ENCODE measurements around the gene SLC39A11. TPM values are rescaled to one million over a fixed set of nuclear protein-coding genes. Genes with fewer than 3 reads are reported as not detected.

The SLC39A11 gene
- total and polyA plus RNA-seq, 2 of the 13 experiments (the other 11 are each of a cell fraction or from before 2014, with no cell fraction given) = 17.2 to 31.5 TPM

DNA sequence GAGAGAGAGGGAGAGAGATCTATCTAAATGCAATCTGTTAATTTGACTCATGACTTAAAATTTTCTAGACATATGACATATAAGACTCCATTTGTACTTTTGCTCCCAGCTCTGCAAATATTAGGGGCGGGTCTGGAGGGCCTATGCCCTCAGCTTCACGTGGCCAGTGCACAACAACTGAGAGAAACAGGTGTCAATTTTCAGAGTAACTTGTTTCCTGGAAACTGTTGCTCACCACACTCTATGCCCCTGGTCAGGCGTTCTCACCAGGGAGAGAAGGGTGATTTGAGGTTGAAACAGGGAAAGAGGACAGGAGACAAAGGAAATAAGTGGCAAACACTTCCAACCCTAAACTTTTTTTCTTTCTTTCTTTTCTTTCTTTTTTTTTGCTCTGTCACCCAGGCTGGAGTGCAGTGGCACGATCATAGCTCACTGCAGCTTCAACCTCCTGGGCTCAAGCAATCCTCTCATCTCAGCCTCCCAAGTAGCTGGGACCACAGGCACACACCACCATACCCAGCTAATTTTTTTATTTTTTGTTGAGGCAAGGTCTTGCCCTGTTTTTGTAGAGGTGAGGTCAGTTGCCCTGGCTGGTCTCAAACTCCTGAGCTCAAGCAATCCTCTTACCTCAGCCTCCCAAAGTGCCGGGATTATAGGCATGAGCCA is 270.0 kb downstream of the SLC39A11 start (continued):
- TF ChIP-seq DNMT3B (CRISPR knock-in tag; conservative IDR thresholded peaks at IDR 0.05) = no peak
- TF ChIP-seq ZNF781 (CRISPR knock-in tag; IDR thresholded peaks at IDR 0.05; ENCODE audit: borderline replicate concordance, not compliant biosample characterization) = no peak
- TF ChIP-seq ZFP36L1 (CRISPR knock-in tag; IDR thresholded peaks at IDR 0.05) = 0 out of 2 replicates have a peak, but pooled peaks have one; percentile 40
- no peak for TF ChIP-seq GABPA (IDR thresholded peaks at IDR 0.05; ENCODE audit: low read depth, low read length)
- TF ChIP-seq GABPA (CRISPR knock-in tag; IDR thresholded peaks at IDR 0.05; ENCODE audit: low read depth) = peak; percentile 35; the same call in 1 of the 2 replicates
- no peak for TF ChIP-seq SAFB2 (CRISPR knock-in tag; IDR thresholded peaks at IDR 0.05; ENCODE audit: borderline replicate concordance, low read depth)
- TF ChIP-seq GFI1 (CRISPR knock-in tag; IDR thresholded peaks at IDR 0.05; ENCODE audit: borderline replicate concordance) = peak; percentile 32; the same call in 1 of the 2 replicates
- TF ChIP-seq SAP130 (CRISPR knock-in tag; IDR thresholded peaks at IDR 0.05; ENCODE audit: low read depth) = peak; percentile 83
- TF ChIP-seq CREB1 (IDR thresholded peaks at IDR 0.05) = no peak
- peak; percentile 26; the same call in 1 of the 2 replicates for TF ChIP-seq CREB1 (CRISPR knock-in tag; IDR thresholded peaks at IDR 0.05)
- TF ChIP-seq CCDC6 (CRISPR knock-in tag; IDR thresholded peaks at IDR 0.05) = no peak
- TF ChIP-seq, protein P1, sequence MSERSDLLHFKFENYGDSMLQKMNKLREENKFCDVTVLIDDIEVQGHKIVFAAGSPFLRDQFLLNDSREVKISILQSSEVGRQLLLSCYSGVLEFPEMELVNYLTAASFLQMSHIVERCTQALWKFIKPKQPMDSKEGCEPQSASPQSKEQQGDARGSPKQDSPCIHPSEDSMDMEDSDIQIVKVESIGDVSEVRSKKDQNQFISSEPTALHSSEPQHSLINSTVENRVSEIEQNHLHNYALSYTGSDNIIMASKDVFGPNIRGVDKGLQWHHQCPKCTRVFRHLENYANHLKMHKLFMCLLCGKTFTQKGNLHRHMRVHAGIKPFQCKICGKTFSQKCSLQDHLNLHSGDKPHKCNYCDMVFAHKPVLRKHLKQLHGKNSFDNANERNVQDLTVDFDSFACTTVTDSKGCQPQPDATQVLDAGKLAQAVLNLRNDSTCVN (CRISPR knock-in tag; IDR thresholded peaks at IDR 0.05; ENCODE audit: borderline replicate concordance) = 0 out of 2 replicates have a peak, but pooled peaks have one; percentile 28
- TF ChIP-seq ZNF552 (CRISPR knock-in tag; IDR thresholded peaks at IDR 0.05; ENCODE audit: borderline replicate concordance) = no peak
- peak; percentile 88; the same call in 1 of the 2 replicates for TF ChIP-seq SIX1 (CRISPR knock-in tag; IDR thresholded peaks at IDR 0.05; ENCODE audit: borderline replicate concordance)
- no peak for TF ChIP-seq ZNF670 (CRISPR knock-in tag; IDR thresholded peaks at IDR 0.05; ENCODE audit: borderline replicate concordance)
- TF ChIP-seq SMAD3 (CRISPR knock-in tag; IDR thresholded peaks at IDR 0.05) = peak; percentile 71; the same call in 1 of the 2 replicates
- TF ChIP-seq, protein P2, sequence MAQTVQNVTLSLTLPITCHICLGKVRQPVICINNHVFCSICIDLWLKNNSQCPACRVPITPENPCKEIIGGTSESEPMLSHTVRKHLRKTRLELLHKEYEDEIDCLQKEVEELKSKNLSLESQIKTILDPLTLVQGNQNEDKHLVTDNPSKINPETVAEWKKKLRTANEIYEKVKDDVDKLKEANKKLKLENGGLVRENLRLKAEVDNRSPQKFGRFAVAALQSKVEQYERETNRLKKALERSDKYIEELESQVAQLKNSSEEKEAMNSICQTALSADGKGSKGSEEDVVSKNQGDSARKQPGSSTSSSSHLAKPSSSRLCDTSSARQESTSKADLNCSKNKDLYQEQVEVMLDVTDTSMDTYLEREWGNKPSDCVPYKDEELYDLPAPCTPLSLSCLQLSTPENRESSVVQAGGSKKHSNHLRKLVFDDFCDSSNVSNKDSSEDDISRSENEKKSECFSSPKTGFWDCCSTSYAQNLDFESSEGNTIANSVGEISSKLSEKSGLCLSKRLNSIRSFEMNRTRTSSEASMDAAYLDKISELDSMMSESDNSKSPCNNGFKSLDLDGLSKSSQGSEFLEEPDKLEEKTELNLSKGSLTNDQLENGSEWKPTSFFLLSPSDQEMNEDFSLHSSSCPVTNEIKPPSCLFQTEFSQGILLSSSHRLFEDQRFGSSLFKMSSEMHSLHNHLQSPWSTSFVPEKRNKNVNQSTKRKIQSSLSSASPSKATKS (CRISPR knock-in tag; IDR thresholded peaks at IDR 0.05) = no peak
- peak; percentile 87 for TF ChIP-seq SP5 (CRISPR knock-in tag; IDR thresholded peaks at IDR 0.05; ENCODE audit: borderline replicate concordance, low read depth)
- no peak for TF ChIP-seq PCBP1 (IDR thresholded peaks at IDR 0.05; ENCODE audit: borderline replicate concordance, low read depth, low read length)
- TF ChIP-seq, protein P3, sequence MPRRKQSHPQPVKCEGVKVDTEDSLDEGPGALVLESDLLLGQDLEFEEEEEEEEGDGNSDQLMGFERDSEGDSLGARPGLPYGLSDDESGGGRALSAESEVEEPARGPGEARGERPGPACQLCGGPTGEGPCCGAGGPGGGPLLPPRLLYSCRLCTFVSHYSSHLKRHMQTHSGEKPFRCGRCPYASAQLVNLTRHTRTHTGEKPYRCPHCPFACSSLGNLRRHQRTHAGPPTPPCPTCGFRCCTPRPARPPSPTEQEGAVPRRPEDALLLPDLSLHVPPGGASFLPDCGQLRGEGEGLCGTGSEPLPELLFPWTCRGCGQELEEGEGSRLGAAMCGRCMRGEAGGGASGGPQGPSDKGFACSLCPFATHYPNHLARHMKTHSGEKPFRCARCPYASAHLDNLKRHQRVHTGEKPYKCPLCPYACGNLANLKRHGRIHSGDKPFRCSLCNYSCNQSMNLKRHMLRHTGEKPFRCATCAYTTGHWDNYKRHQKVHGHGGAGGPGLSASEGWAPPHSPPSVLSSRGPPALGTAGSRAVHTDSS (CRISPR knock-in tag; conservative IDR thresholded peaks at IDR 0.05) = no peak
- TF ChIP-seq ZFP90 (CRISPR knock-in tag; IDR thresholded peaks at IDR 0.05; ENCODE audit: borderline replicate concordance) = no peak
- peak; percentile 37; the same call in 1 of the 2 replicates for TF ChIP-seq ZFX (CRISPR knock-in tag; IDR thresholded peaks at IDR 0.05; ENCODE audit: low read depth)
- TF ChIP-seq RFX1 (IDR thresholded peaks at IDR 0.05) = peak; percentile 44; the same call in 1 of the 2 replicates
- TF ChIP-seq, protein P4, sequence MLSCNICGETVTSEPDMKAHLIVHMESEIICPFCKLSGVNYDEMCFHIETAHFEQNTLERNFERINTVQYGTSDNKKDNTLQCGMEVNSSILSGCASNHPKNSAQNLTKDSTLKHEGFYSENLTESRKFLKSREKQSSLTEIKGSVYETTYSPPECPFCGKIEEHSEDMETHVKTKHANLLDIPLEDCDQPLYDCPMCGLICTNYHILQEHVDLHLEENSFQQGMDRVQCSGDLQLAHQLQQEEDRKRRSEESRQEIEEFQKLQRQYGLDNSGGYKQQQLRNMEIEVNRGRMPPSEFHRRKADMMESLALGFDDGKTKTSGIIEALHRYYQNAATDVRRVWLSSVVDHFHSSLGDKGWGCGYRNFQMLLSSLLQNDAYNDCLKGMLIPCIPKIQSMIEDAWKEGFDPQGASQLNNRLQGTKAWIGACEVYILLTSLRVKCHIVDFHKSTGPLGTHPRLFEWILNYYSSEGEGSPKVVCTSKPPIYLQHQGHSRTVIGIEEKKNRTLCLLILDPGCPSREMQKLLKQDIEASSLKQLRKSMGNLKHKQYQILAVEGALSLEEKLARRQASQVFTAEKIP (CRISPR knock-in tag; IDR thresholded peaks at IDR 0.05; ENCODE audit: borderline replicate concordance) = no peak

Data from HepG2 (cell line).